GM12878 (cell line): ENCODE measurements around the gene CLPSL1. TPM values are rescaled to one million over a fixed set of nuclear protein-coding genes. Genes with fewer than 3 reads are reported as not detected.

Experiments used
- polyA plus RNA-seq, 11 experiments: library from polyadenylated mRNA; depleted of rRNA in 4 of 11; unstranded in 6 of 11; stranded (reverse) in 5 of 11; fragments of >200 nt; fragmentation: Nextera tagmentation in 4 of 11; fragmentation: Illumina TruSeq in 1 of 11; extraction: Ambion mirVana in 4 of 11; extraction: Trizol in 1 of 11; gene quantifications; 1 replicate in 1 of 11; 2 replicates in 10 of 11; pipeline versions ENCODE4 v1.2.1 to v1.2.3, GENCODE V29; 2011 to 2016; ENCODE audit warnings: inconsistent platforms in 2 of 11, missing spikeins in 2 of 11, low read depth in 1 of 11
- total RNA-seq, 4 experiments: library from RNA; depleted of rRNA in 3 of 4; stranded (reverse); fragments of >200 nt in 3 of 4; fragmentation: Illumina TruSeq in 1 of 4; extraction: Trizol in 1 of 4; gene quantifications; 2 replicates each; pipeline versions ENCODE4 v1.2.1 to v1.2.3, GENCODE V29; 2013 to 2021

CLPSL1 gene
- total and polyA plus RNA-seq, 10 of the 15 experiments (the other 5 are each of a cell fraction or from before 2014, with no cell fraction given) = not detected

Other genes starting within 250 kb of the CLPSL1 start
Only the 7 nearest of the 8 such genes appear.
- 60.3 and 67.8 TPM in 2 replicates for gene FKBP5, start 92.1 kb upstream of the CLPSL1 start, total RNA-seq (2014; rRNA removed)
- gene FKBP5, start 92.1 kb upstream of the CLPSL1 start, total RNA-seq (2014; rRNA removed; fragmentation: Illumina TruSeq; extraction: Trizol) = 44.7 and 46.2 TPM in 2 replicates
- 81.2 and 82.8 TPM in 2 replicates for gene FKBP5, start 92.1 kb upstream of the CLPSL1 start, total RNA-seq (2021)
- 64.1 and 65.0 TPM in 2 replicates for gene FKBP5, start 92.1 kb upstream of the CLPSL1 start, polyA plus RNA-seq (2011; rRNA removed)
- gene FKBP5, start 92.1 kb upstream of the CLPSL1 start, polyA plus RNA-seq (2014; fragmentation: Illumina TruSeq; extraction: Trizol) = 123 and 153 TPM in 2 replicates
- 10 to 100 TPM; 29.0 to 33.5 TPM for gene FKBP5, start 92.1 kb upstream of the CLPSL1 start, polyA plus RNA-seq (2014; fragmentation: Nextera tagmentation; extraction: Ambion mirVana)
- 54.7 and 60.5 TPM in 2 replicates for gene FKBP5, start 92.1 kb upstream of the CLPSL1 start, polyA plus RNA-seq (2014; rRNA removed)
- 100 to 1,000 TPM; 121 to 122 TPM for gene FKBP5, start 92.1 kb upstream of the CLPSL1 start, polyA plus RNA-seq (2016; fragmentation: Nextera tagmentation; extraction: Ambion mirVana)
- 0.45 and 0.49 TPM in 2 replicates for gene ARMC12, start 44.0 kb upstream of the CLPSL1 start, total RNA-seq (2014; rRNA removed)
- gene ARMC12, start 44.0 kb upstream of the CLPSL1 start, total RNA-seq (2014; rRNA removed; fragmentation: Illumina TruSeq; extraction: Trizol) = 0.40 and 0.46 TPM in 2 replicates
- 0.56 and 1.0 TPM in 2 replicates for gene ARMC12, start 44.0 kb upstream of the CLPSL1 start, total RNA-seq (2021)
- gene ARMC12, start 44.0 kb upstream of the CLPSL1 start, polyA plus RNA-seq (2011; rRNA removed) = 0.72 and 1.6 TPM in 2 replicates
- 0.76 and 0.90 TPM in 2 replicates for gene ARMC12, start 44.0 kb upstream of the CLPSL1 start, polyA plus RNA-seq (2014; fragmentation: Illumina TruSeq; extraction: Trizol)
- gene ARMC12, start 44.0 kb upstream of the CLPSL1 start, polyA plus RNA-seq (2014; fragmentation: Nextera tagmentation; extraction: Ambion mirVana) = 1 to 10 TPM in 1 of 2 experiments, under 1 TPM in 1; 0.68 to 1.5 TPM
- 1.2 TPM in 2 replicates for gene ARMC12, start 44.0 kb upstream of the CLPSL1 start, polyA plus RNA-seq (2014; rRNA removed)
- gene ARMC12, start 44.0 kb upstream of the CLPSL1 start, polyA plus RNA-seq (2016; fragmentation: Nextera tagmentation; extraction: Ambion mirVana) = under 1 TPM; 0.10 to 0.25 TPM
- gene CLPSL2, start 4.4 kb upstream of the CLPSL1 start, total RNA-seq (2014; rRNA removed) = 0.49 TPM in 1 of 2 replicates, not detected in the other
- not detected in 2 replicates for gene CLPSL2, start 4.4 kb upstream of the CLPSL1 start, total RNA-seq (2014; rRNA removed; fragmentation: Illumina TruSeq; extraction: Trizol)
- 1.2 and 1.3 TPM in 2 replicates for gene CLPSL2, start 4.4 kb upstream of the CLPSL1 start, total RNA-seq (2021)
- gene CLPSL2, start 4.4 kb upstream of the CLPSL1 start, polyA plus RNA-seq (2011; rRNA removed) = not detected in 2 replicates
- not detected in 2 replicates for gene CLPSL2, start 4.4 kb upstream of the CLPSL1 start, polyA plus RNA-seq (2014; fragmentation: Illumina TruSeq; extraction: Trizol)
- gene CLPSL2, start 4.4 kb upstream of the CLPSL1 start, polyA plus RNA-seq (2014; fragmentation: Nextera tagmentation; extraction: Ambion mirVana) = not detected
- 0.32 TPM in 1 of 2 replicates, not detected in the other for gene CLPSL2, start 4.4 kb upstream of the CLPSL1 start, polyA plus RNA-seq (2014; rRNA removed)
- gene CLPSL2, start 4.4 kb upstream of the CLPSL1 start, polyA plus RNA-seq (2016; fragmentation: Nextera tagmentation; extraction: Ambion mirVana) = not detected
- not detected in 2 replicates for gene CLPS, start 16.3 kb downstream of the CLPSL1 start, total RNA-seq (2014; rRNA removed)
- gene CLPS, start 16.3 kb downstream of the CLPSL1 start, total RNA-seq (2014; rRNA removed; fragmentation: Illumina TruSeq; extraction: Trizol) = not detected in 2 replicates
- 3.5 and 4.7 TPM in 2 replicates for gene CLPS, start 16.3 kb downstream of the CLPSL1 start, total RNA-seq (2021)
- gene CLPS, start 16.3 kb downstream of the CLPSL1 start, polyA plus RNA-seq (2011; rRNA removed) = not detected in 2 replicates
- gene CLPS, start 16.3 kb downstream of the CLPSL1 start, polyA plus RNA-seq (2014; fragmentation: Illumina TruSeq; extraction: Trizol) = not detected in 2 replicates
- not detected for gene CLPS, start 16.3 kb downstream of the CLPSL1 start, polyA plus RNA-seq (2014; fragmentation: Nextera tagmentation; extraction: Ambion mirVana)
- gene CLPS, start 16.3 kb downstream of the CLPSL1 start, polyA plus RNA-seq (2014; rRNA removed) = not detected in 2 replicates
- not detected for gene CLPS, start 16.3 kb downstream of the CLPSL1 start, polyA plus RNA-seq (2016; fragmentation: Nextera tagmentation; extraction: Ambion mirVana)
- gene LHFPL5, start 24.3 kb downstream of the CLPSL1 start, total RNA-seq (2014; rRNA removed) = 0.11 TPM in 1 of 2 replicates, not detected in the other
- gene LHFPL5, start 24.3 kb downstream of the CLPSL1 start, total RNA-seq (2014; rRNA removed; fragmentation: Illumina TruSeq; extraction: Trizol) = not detected in 2 replicates
- not detected in 2 replicates for gene LHFPL5, start 24.3 kb downstream of the CLPSL1 start, total RNA-seq (2021)
- gene LHFPL5, start 24.3 kb downstream of the CLPSL1 start, polyA plus RNA-seq (2011; rRNA removed) = not detected in 2 replicates
- gene LHFPL5, start 24.3 kb downstream of the CLPSL1 start, polyA plus RNA-seq (2014; fragmentation: Illumina TruSeq; extraction: Trizol) = not detected in 2 replicates
- gene LHFPL5, start 24.3 kb downstream of the CLPSL1 start, polyA plus RNA-seq (2014; fragmentation: Nextera tagmentation; extraction: Ambion mirVana) = not detected
- gene LHFPL5, start 24.3 kb downstream of the CLPSL1 start, polyA plus RNA-seq (2014; rRNA removed) = not detected in 2 replicates
- gene LHFPL5, start 24.3 kb downstream of the CLPSL1 start, polyA plus RNA-seq (2016; fragmentation: Nextera tagmentation; extraction: Ambion mirVana) = not detected
- 71.5 and 93.1 TPM in 2 replicates for gene SRPK1, start 140.1 kb downstream of the CLPSL1 start, total RNA-seq (2014; rRNA removed)
- gene SRPK1, start 140.1 kb downstream of the CLPSL1 start, total RNA-seq (2014; rRNA removed; fragmentation: Illumina TruSeq; extraction: Trizol) = 107 TPM in 2 replicates
- gene SRPK1, start 140.1 kb downstream of the CLPSL1 start, total RNA-seq (2021) = 81.4 and 82.7 TPM in 2 replicates
- 67.6 and 103 TPM in 2 replicates for gene SRPK1, start 140.1 kb downstream of the CLPSL1 start, polyA plus RNA-seq (2011; rRNA removed)
- gene SRPK1, start 140.1 kb downstream of the CLPSL1 start, polyA plus RNA-seq (2014; fragmentation: Illumina TruSeq; extraction: Trizol) = 88.9 and 125 TPM in 2 replicates
- gene SRPK1, start 140.1 kb downstream of the CLPSL1 start, polyA plus RNA-seq (2014; fragmentation: Nextera tagmentation; extraction: Ambion mirVana) = 10 to 100 TPM; 47.4 to 90.4 TPM
- gene SRPK1, start 140.1 kb downstream of the CLPSL1 start, polyA plus RNA-seq (2014; rRNA removed) = 62.0 and 68.2 TPM in 2 replicates
- 100 to 1,000 TPM in 1 of 2 experiments, 10 to 100 TPM in 1; 96.8 to 112 TPM for gene SRPK1, start 140.1 kb downstream of the CLPSL1 start, polyA plus RNA-seq (2016; fragmentation: Nextera tagmentation; extraction: Ambion mirVana)
- 0.44 and 0.85 TPM in 2 replicates for gene SLC26A8, start 243.6 kb downstream of the CLPSL1 start, total RNA-seq (2014; rRNA removed)
- gene SLC26A8, start 243.6 kb downstream of the CLPSL1 start, total RNA-seq (2014; rRNA removed; fragmentation: Illumina TruSeq; extraction: Trizol) = 0.05 and 0.09 TPM in 2 replicates
- gene SLC26A8, start 243.6 kb downstream of the CLPSL1 start, total RNA-seq (2021) = 0.35 TPM in 1 of 2 replicates, not detected in the other
- gene SLC26A8, start 243.6 kb downstream of the CLPSL1 start, polyA plus RNA-seq (2011; rRNA removed) = not detected in 2 replicates
- gene SLC26A8, start 243.6 kb downstream of the CLPSL1 start, polyA plus RNA-seq (2014; fragmentation: Illumina TruSeq; extraction: Trizol) = 0.32 and 1.1 TPM in 2 replicates
- under 1 TPM; 0.14 to 0.18 TPM for gene SLC26A8, start 243.6 kb downstream of the CLPSL1 start, polyA plus RNA-seq (2014; fragmentation: Nextera tagmentation; extraction: Ambion mirVana)
- gene SLC26A8, start 243.6 kb downstream of the CLPSL1 start, polyA plus RNA-seq (2014; rRNA removed) = 0.22 and 0.26 TPM in 2 replicates
- gene SLC26A8, start 243.6 kb downstream of the CLPSL1 start, polyA plus RNA-seq (2016; fragmentation: Nextera tagmentation; extraction: Ambion mirVana) = under 1 TPM; 0.28 to 0.95 TPM